Suprapubic skin (tissue), 4 donors: ENCODE measurements around the gene DDX41.

Experiments
- EP300 ChIP-seq: sonication (generic); formaldehyde crosslinking; IDR thresholded peaks from one replicate; pipeline ENCODE4 v1.6.1; 2017; ENCODE audit warnings: antibody characterized with exemption
- POLR2A ChIP-seq, 2 donors: fragments of 450-650 bp; IDR thresholded peaks; one replicate each; pipeline ENCODE4 v1.6.1; 2017; ENCODE audit warnings: antibody characterized with exemption in 2 of 2, mild to moderate bottlenecking in 2 of 2, moderate library complexity in 2 of 2
- POLR2AphosphoS5 ChIP-seq, 3 donors: sonication (generic); formaldehyde crosslinking; IDR thresholded peaks; one replicate each; pipeline ENCODE4 v1.6.1; 2017; ENCODE audit warnings: antibody characterized with exemption in 3 of 3
- TF ChIP-seq, protein P1 (sequence below), 2 donors: fragments of 200-600 bp in 1 of 2; fragments of 450-650 bp in 1 of 2; sonication (generic) in 1 of 2; IDR thresholded peaks; one replicate each; pipeline ENCODE4 v1.5.1; 2016 to 2019; ENCODE audit warnings: antibody characterized with exemption in 2 of 2, mild to moderate bottlenecking in 1 of 2, moderate library complexity in 1 of 2

DNA sequence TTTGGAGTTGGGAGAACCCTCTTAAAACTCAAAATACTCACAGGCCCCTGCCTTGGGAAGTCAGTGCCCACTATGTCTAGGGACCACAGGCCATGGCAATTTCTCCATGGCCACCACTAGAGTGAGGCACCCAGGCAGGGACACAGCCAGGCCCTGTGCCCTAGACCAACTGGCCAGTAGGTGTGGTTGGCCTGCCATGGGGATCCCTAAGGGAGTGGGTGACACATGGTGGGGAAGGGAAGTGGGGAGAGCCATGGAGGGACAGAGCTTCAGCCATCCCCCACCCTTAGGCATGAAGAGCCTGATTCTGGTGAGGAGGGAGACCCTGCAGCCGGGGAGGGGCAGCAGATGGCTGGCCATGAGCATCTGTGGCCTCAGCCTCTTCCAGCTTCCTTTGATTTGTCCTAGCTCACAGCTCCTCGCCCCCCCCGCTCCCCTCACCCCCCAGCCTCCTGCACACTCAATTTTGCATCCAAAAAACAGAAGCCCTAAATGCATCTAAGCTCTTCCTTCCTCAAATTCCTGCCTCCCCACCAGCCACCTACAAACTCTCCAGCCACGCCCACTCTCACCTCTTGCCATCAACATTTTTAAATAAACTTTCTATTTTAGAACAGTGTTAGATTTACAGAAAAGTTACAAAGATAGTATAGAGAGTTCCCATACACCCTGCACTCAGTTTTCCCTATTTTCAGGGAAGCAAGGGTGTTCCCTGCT lies 41.8 kb downstream of the DDX41 start:
- TF ChIP-seq, protein P1, sequence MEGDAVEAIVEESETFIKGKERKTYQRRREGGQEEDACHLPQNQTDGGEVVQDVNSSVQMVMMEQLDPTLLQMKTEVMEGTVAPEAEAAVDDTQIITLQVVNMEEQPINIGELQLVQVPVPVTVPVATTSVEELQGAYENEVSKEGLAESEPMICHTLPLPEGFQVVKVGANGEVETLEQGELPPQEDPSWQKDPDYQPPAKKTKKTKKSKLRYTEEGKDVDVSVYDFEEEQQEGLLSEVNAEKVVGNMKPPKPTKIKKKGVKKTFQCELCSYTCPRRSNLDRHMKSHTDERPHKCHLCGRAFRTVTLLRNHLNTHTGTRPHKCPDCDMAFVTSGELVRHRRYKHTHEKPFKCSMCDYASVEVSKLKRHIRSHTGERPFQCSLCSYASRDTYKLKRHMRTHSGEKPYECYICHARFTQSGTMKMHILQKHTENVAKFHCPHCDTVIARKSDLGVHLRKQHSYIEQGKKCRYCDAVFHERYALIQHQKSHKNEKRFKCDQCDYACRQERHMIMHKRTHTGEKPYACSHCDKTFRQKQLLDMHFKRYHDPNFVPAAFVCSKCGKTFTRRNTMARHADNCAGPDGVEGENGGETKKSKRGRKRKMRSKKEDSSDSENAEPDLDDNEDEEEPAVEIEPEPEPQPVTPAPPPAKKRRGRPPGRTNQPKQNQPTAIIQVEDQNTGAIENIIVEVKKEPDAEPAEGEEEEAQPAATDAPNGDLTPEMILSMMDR (IDR thresholded peaks at IDR 0.05), result no peak
- TF ChIP-seq POLR2A (IDR thresholded peaks at IDR 0.05) (no peak), EP300 (no peak), POLR2AphosphoS5 (IDR thresholded peaks at IDR 0.05) (no peak)
